HepG2 (cell line): ENCODE measurements around the gene ABHD2. TPM values are rescaled to one million over a fixed set of nuclear protein-coding genes. Genes with fewer than 3 reads are reported as not detected.
A peak's percentile ranks its signal among the peaks of the same experiment; 100 is the strongest.

Experiments used
- AHR ChIP-seq: IDR thresholded peaks from 2 replicates; pipeline ENCODE4 v1.6.1; 2018; ENCODE audit warnings: missing genetic modification reagents, missing compliant biosample characterization
- BORCS8-MEF2B ChIP-seq: sonication (generic); formaldehyde crosslinking; IDR thresholded peaks from 2 replicates; pipeline ENCODE4 v1.8.0; 2022; ENCODE audit warnings: mild to moderate bottlenecking, missing genetic modification reagents
- CHD2 ChIP-seq: IDR thresholded peaks from 2 replicates; pipeline ENCODE4 v1.6.1; 2011; ENCODE audit warnings: low read depth, low read length, improper control_type of control experiment
- FOXP1 ChIP-seq, 2 experiments: fragments of 450-650 bp in 1 of 2; IDR thresholded peaks; 2 replicates each; pipeline ENCODE4 v1.6.1; 2017 to 2018; ENCODE audit warnings: antibody characterized with exemption in 1 of 2
- MIXL1 ChIP-seq: IDR thresholded peaks from 2 replicates; pipeline ENCODE4 v1.6.1; 2016
- NR3C1 ChIP-seq: sonication (generic); formaldehyde crosslinking; IDR thresholded peaks from 2 replicates; pipeline ENCODE4 v1.4.0; 2020; ENCODE audit warnings: missing genetic modification reagents
- POLR2A ChIP-seq, 2 experiments: IDR thresholded peaks; 2 replicates each; pipeline ENCODE4 v1.6.1; 2011; ENCODE audit warnings: low read depth in 2 of 2, low read length in 2 of 2, mild to moderate bottlenecking in 1 of 2, moderate library complexity in 1 of 2; ENCODE audit not compliant: insufficient read depth in 1 of 2
- POLR2G ChIP-seq: fragments of 200-400 bp; formaldehyde crosslinking; IDR thresholded peaks from 2 replicates; pipeline ENCODE4 v1.6.1; 2018; ENCODE audit warnings: mild to moderate bottlenecking, low read depth, low read length, moderate library complexity
- RBAK ChIP-seq: sonication (generic); formaldehyde crosslinking; IDR thresholded peaks from 2 replicates; pipeline ENCODE4 v1.5.1; 2020; ENCODE audit warnings: mild to moderate bottlenecking, missing genetic modification reagents
- SNAI1 ChIP-seq: sonication (generic); formaldehyde crosslinking; IDR thresholded peaks from 2 replicates; pipeline ENCODE4 v1.5.0; 2020; ENCODE audit warnings: mild to moderate bottlenecking, missing genetic modification reagents, borderline replicate concordance
- SP1 ChIP-seq, 2 experiments: fragments of 450-650 bp in 1 of 2; sonication (generic) in 1 of 2; formaldehyde crosslinking in 1 of 2; IDR thresholded peaks; 2 replicates each; pipeline versions ENCODE4 v1.4.0 to v1.6.1; 2016 to 2020; ENCODE audit warnings: missing genetic modification reagents in 1 of 2
- SP140L ChIP-seq: sonication (generic); formaldehyde crosslinking; IDR thresholded peaks from 2 replicates; pipeline ENCODE4 v1.4.0; 2020; ENCODE audit warnings: missing genetic modification reagents, borderline replicate concordance
- SRSF4 ChIP-seq: fragments of 200-400 bp; formaldehyde crosslinking; IDR thresholded peaks from one replicate; pipeline ENCODE4 v1.6.1; 2018; ENCODE audit warnings: mild to moderate bottlenecking, low read depth, low read length, moderate library complexity; ENCODE audit not compliant: poor library complexity, severe bottlenecking
- ZBTB26 ChIP-seq: IDR thresholded peaks from 2 replicates; pipeline ENCODE4 v1.6.1; 2016; ENCODE audit warnings: missing compliant biosample characterization, missing genetic modification reagents, borderline replicate concordance
- ZKSCAN1 ChIP-seq: fragments of 150-350 bp; IDR thresholded peaks from 2 replicates; pipeline ENCODE4 v1.6.1; 2014; ENCODE audit warnings: low read length
- ZKSCAN5 ChIP-seq: sonication (generic); formaldehyde crosslinking; IDR thresholded peaks from 2 replicates; pipeline ENCODE4 v1.5.1; 2020; ENCODE audit warnings: mild to moderate bottlenecking, missing genetic modification reagents
- ZNF34 ChIP-seq: sonication (generic); formaldehyde crosslinking; IDR thresholded peaks from 2 replicates; pipeline ENCODE4 v1.4.0; 2020; ENCODE audit warnings: mild to moderate bottlenecking, missing genetic modification reagents, borderline replicate concordance
- ZNF691 ChIP-seq: sonication (generic); formaldehyde crosslinking; IDR thresholded peaks from 2 replicates; pipeline ENCODE4 v1.4.0; 2020; ENCODE audit warnings: missing genetic modification reagents, low read depth, mild to moderate bottlenecking, borderline replicate concordance
- ZNF766 ChIP-seq: sonication (generic); formaldehyde crosslinking; IDR thresholded peaks from 2 replicates; pipeline ENCODE4 v1.5.0; 2020; ENCODE audit warnings: missing genetic modification reagents, borderline replicate concordance
- ZNF883 ChIP-seq: sonication (generic); formaldehyde crosslinking; IDR thresholded peaks from 2 replicates; pipeline ENCODE4 v1.5.1; 2020; ENCODE audit warnings: mild to moderate bottlenecking, missing genetic modification reagents; ENCODE audit errors: not compliant biosample characterization
- ZNF891 ChIP-seq: sonication (generic); formaldehyde crosslinking; IDR thresholded peaks from 2 replicates; pipeline ENCODE4 v1.5.0; 2020; ENCODE audit warnings: mild to moderate bottlenecking, missing genetic modification reagents
- polyA plus RNA-seq, 8 experiments: library from polyadenylated mRNA; depleted of rRNA in 3 of 8; stranded (reverse) in 7 of 8; unstranded in 1 of 8; fragments of >200 nt; fragmentation: Illumina TruSeq in 4 of 8; extraction: Trizol in 4 of 8; gene quantifications; 2 replicates each; pipeline versions ENCODE4 v1.2.1 to v1.2.3, GENCODE V29; 2011 to 2016; ENCODE audit warnings: low read depth in 4 of 8, missing spikeins in 1 of 8, mixed read lengths in 1 of 8; ENCODE audit not compliant: insufficient read depth in 1 of 8
- total RNA-seq, 5 experiments: library from RNA; depleted of rRNA; stranded (reverse); fragments of >200 nt; fragmentation: Illumina TruSeq; extraction: Trizol; gene quantifications; 2 replicates each; pipeline ENCODE4 v1.2.3, GENCODE V29; 2016; ENCODE audit warnings: low read depth in 1 of 5
- TF ChIP-seq, protein P1 (sequence below): sonication (generic); formaldehyde crosslinking; IDR thresholded peaks from 2 replicates; pipeline ENCODE4 v1.5.1; 2020; ENCODE audit warnings: mild to moderate bottlenecking, missing genetic modification reagents, moderate library complexity
- TF ChIP-seq, protein P2 (sequence below): sonication (generic); formaldehyde crosslinking; IDR thresholded peaks from 2 replicates; pipeline ENCODE4 v1.8.1; 2022; ENCODE audit warnings: mild to moderate bottlenecking, missing genetic modification reagents
- TF ChIP-seq, protein P3 (sequence below): IDR thresholded peaks from 2 replicates; pipeline ENCODE4 v1.6.1; 2016; ENCODE audit warnings: mild to moderate bottlenecking

The ABHD2 gene
- total and polyA plus RNA-seq, 2 of the 13 experiments (the other 11 are each of a cell fraction or from before 2014, with no cell fraction given): 14.8 to 22.4 TPM

DNA sequence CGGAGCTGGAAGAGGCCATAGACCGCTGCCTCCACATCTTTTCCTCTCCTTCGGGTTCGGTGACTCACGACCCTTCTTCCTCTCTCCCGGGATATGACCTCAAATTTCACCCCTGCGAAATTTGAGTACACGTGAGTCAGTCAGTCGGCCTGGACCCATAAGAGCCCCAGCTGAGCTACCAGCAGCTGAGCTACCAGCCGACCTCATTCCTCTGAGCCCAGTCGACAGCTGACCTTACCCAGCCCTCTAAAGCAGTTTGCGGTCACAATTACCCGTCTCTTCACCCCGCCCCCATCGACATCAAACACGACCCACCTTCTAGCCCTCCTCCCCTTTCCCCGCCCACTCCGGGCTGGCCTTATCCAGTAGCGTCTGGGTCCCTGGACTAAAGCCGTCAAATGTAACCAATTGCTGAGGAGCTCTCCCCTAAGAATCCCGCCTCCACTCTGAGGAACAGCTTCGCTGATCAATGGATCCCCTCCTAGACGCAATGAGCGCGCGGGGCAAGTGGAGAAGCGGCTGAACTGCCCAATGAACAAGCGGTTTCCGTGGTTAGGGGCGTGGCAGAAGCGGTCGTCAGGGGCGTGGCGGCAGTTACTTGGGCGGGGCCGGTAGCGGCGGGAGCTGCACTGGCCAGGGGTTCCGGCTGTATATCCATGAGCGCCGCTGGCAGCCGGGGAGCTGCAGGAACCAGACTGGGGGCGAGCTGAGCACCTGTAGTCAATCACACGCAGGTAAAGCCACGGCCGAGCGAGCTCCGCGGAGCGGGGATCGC, at the start of gene ABHD2 (continued):
- TF ChIP-seq, protein P1, sequence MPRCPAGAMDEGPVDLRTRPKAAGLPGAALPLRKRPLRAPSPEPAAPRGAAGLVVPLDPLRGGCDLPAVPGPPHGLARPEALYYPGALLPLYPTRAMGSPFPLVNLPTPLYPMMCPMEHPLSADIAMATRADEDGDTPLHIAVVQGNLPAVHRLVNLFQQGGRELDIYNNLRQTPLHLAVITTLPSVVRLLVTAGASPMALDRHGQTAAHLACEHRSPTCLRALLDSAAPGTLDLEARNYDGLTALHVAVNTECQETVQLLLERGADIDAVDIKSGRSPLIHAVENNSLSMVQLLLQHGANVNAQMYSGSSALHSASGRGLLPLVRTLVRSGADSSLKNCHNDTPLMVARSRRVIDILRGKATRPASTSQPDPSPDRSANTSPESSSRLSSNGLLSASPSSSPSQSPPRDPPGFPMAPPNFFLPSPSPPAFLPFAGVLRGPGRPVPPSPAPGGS: no peak
- TF ChIP-seq CHD2 (peak; percentile 79), FOXP1 (IDR thresholded peaks at IDR 0.05) (no peak), FOXP1 (CRISPR knock-in tag; IDR thresholded peaks at IDR 0.05) (no peak), ZNF883 (no peak), SRSF4 (no peak), ZBTB26 (CRISPR knock-in tag) (no peak), RBAK (CRISPR knock-in tag) (0 out of 2 replicates have a peak, but pooled peaks have one; percentile 15), ZNF34 (CRISPR knock-in tag) (no peak), POLR2G (peak; percentile 65), ZKSCAN5 (CRISPR knock-in tag) (no peak), SP140L (CRISPR knock-in tag) (no peak), ZNF891 (peak; percentile 67; the same call in 1 of the 2 replicates), AHR (CRISPR knock-in tag) (0 out of 2 replicates have a peak, but pooled peaks have one; percentile 19), POLR2A (IDR thresholded peaks at IDR 0.05; ENCODE audit: insufficient read depth in 1 of 2, low read depth in 2 of 2, low read length in 2 of 2) (peak; percentile 57 to 75), SNAI1 (no peak), NR3C1 (CRISPR knock-in tag) (no peak), ZKSCAN1 (no peak), MIXL1 (CRISPR knock-in tag) (peak; percentile 64; the same call in 1 of the 2 replicates), ZNF766 (no peak), ZNF691 (CRISPR knock-in tag) (no peak; the same call in 1 of the 2 replicates), BORCS8-MEF2B (CRISPR knock-in tag) (no peak), SP1 (IDR thresholded peaks at IDR 0.05) (peak; percentile 97), SP1 (CRISPR knock-in tag; IDR thresholded peaks at IDR 0.05) (peak; percentile 98)
- TF ChIP-seq, protein P2, sequence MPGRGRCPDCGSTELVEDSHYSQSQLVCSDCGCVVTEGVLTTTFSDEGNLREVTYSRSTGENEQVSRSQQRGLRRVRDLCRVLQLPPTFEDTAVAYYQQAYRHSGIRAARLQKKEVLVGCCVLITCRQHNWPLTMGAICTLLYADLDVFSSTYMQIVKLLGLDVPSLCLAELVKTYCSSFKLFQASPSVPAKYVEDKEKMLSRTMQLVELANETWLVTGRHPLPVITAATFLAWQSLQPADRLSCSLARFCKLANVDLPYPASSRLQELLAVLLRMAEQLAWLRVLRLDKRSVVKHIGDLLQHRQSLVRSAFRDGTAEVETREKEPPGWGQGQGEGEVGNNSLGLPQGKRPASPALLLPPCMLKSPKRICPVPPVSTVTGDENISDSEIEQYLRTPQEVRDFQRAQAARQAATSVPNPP (CRISPR knock-in tag): no peak
- TF ChIP-seq, protein P3, sequence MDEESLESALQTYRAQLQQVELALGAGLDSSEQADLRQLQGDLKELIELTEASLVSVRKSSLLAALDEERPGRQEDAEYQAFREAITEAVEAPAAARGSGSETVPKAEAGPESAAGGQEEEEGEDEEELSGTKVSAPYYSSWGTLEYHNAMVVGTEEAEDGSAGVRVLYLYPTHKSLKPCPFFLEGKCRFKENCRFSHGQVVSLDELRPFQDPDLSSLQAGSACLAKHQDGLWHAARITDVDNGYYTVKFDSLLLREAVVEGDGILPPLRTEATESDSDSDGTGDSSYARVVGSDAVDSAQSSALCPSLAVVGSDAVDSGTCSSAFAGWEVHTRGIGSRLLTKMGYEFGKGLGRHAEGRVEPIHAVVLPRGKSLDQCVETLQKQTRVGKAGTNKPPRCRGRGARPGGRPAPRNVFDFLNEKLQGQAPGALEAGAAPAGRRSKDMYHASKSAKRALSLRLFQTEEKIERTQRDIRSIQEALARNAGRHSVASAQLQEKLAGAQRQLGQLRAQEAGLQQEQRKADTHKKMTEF (CRISPR knock-in tag): peak; percentile 70
